Pancreas (tissue), 10 donors: Measurements from ENCODE around the gene PUM1. TPM values are rescaled to one million over a fixed set of nuclear protein-coding genes. Genes with fewer than 3 reads are reported as not detected.

Experiments used
- ATAC-seq, 4 donors: fragments of 200-7000 bp; cut with Tn5 transposase; one replicate each; pipeline versions ENCODE4 v1.8.0 to v1.9.1; 2020; ENCODE audit warnings: mild to moderate bottlenecking in 4 of 4, moderate library complexity in 4 of 4
- DNase-seq, 6 donors: peaks; one replicate each; pipeline ENCODE4 v3.0.0-alpha.2; 2020
- FAIRE-seq: peaks from 2 replicates; lab custom pipeline; 2012; peaks lifted over from hg19 to GRCh38; lab: Jason Lieb, UNC
- H3K27ac ChIP-seq, 4 donors: fragments of 200-600 bp; sonication (generic); 1 replicate in 3 of 4; 2 replicates in 1 of 4; pipeline versions ENCODE4 v1.5.0 to v1.8.0; 2020
- H3K27me3 ChIP-seq, 4 donors: fragments of 200-600 bp; one replicate each; pipeline ENCODE4 v1.8.0; 2021
- H3K36me3 ChIP-seq, 3 donors: fragments of 200-600 bp; sonication (generic) in 1 of 3; one replicate each; pipeline versions ENCODE4 v1.5.0 to v1.8.0; 2020 to 2021
- H3K4me1 ChIP-seq, 3 donors: fragments of 200-600 bp; one replicate each; pipeline ENCODE4 v1.8.0; 2021
- H3K4me3 ChIP-seq, 4 donors: fragments of 200-600 bp; sonication (generic) in 2 of 4; one replicate each; pipeline versions ENCODE4 v1.5.0 to v1.8.0; 2020 to 2021
- H3K9me3 ChIP-seq, 4 donors: fragments of 200-600 bp; one replicate each; pipeline ENCODE4 v1.8.0; 2021
- WGBS, 2 donors: extraction: QIAGEN DNeasy Blood & Tissue Kit; methylation state at CpG; one replicate each; pipeline ENCODE4 v1.1.7; 2013; 5-methylcytosine and 5-hydroxymethylcytosine counted together
- intact Hi-C, 3 donors: fragments of 100-400 bp; cut with DNase I; formaldehyde crosslinking; loops; one replicate each; pipeline versions ENCODE4 v1.11.1 to v1.14.2; 2022
- polyA plus RNA-seq, 2 donors: library from polyadenylated mRNA; stranded (reverse); fragments of 200-250 nt; gene quantifications; one replicate each; pipeline ENCODE4 v1.2.3, GENCODE V29; 2013
- total RNA-seq, 6 donors: library from RNA; stranded (reverse); fragmentation: NEBNext Ultra II Directional in 4 of 6; extraction: Animal tissue kit (Norgen Biotek cat#: 25700) in 4 of 6; gene quantifications; one replicate each; pipeline versions ENCODE4 v1.2.1 to v1.2.4, GENCODE V29; 2021 to 2023
- TF ChIP-seq, protein P1 (sequence below), 4 donors: fragments of 200-600 bp; sonication (generic) in 3 of 4; IDR thresholded peaks; one replicate each; pipeline versions ENCODE4 v1.5.0 to v1.8.0; 2021; ENCODE audit warnings: antibody characterized with exemption in 4 of 4
- donor health status: healthy with polysubstance abuse.
- donor health status: DM: no; HTN: no; CAD: no; lungs with moderate emphysema.
- donor health status: DM: no; HTN: no; CAD: no.
- donor health status: control.
- donor health status: control.
- donor health status: Bipolar disorder and iron deficiency.
- donor health status: DM: yes; HTN: yes; CAD: no.
- donor health status: DM: no; HTN: no; CAD: no.
- donor health status: DM: no; HTN: no; CAD: no.
- donor health status: DM: yes; HTN: yes; CAD: no.

PUM1 gene
- total and polyA plus RNA-seq, 8 donors: 16.9 to 75.8 (median 43.1) TPM

DNA sequence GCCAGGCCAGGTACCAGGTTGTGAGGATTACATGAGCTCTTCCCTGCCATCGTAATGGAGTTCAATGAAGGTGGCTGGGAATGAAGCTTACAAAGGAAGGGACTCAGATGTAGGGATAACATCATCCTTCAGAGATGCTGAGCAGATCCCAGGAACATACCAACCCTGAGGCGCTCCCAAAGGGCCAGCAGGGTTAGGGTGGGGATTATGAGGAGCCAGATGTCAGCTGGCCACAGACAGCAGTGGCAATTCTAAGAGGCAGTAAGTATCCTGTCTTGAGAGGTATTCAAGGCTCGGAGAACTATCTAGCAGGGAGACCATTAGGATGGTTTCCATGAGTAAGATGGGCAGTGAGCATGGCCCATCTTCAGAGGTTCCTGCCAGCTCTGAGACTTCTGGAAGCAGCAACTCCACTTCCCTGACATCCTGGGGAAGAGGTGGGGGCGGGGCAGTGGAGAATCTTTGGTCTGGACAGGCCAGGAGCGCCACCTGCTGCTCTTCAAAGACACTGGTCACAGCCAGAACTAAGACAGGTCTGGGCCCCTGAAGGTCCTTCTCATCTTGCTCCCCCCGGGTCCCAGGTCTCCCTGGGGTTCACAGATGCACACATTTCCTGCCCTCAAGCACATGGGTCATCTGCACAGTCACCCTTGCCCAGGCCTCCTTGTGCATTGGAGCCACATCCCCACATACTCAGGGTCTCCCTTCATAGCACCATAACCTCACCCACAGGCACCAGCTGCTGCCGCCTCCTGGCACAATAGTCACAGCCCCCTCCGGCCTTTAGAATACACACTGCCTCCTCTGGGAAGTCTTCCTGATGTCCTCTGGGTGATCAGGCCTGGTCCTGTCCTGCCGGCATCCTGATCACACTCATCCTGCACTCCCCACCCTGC, 154.2 kb downstream of the PUM1 start:
- peak; percentile 75 to 93 (median 86) for DNase-seq
- TF ChIP-seq, protein P1, sequence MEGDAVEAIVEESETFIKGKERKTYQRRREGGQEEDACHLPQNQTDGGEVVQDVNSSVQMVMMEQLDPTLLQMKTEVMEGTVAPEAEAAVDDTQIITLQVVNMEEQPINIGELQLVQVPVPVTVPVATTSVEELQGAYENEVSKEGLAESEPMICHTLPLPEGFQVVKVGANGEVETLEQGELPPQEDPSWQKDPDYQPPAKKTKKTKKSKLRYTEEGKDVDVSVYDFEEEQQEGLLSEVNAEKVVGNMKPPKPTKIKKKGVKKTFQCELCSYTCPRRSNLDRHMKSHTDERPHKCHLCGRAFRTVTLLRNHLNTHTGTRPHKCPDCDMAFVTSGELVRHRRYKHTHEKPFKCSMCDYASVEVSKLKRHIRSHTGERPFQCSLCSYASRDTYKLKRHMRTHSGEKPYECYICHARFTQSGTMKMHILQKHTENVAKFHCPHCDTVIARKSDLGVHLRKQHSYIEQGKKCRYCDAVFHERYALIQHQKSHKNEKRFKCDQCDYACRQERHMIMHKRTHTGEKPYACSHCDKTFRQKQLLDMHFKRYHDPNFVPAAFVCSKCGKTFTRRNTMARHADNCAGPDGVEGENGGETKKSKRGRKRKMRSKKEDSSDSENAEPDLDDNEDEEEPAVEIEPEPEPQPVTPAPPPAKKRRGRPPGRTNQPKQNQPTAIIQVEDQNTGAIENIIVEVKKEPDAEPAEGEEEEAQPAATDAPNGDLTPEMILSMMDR (IDR thresholded peaks at IDR 0.05): peak; percentile 36 to 73 (median 69)
- Histone ChIP-seq H3K4me1 (no peaks in the 10 kb centered on the region), H3K4me3 (no peak overlapping the region), H3K36me3 (no peaks in the 10 kb centered on the region), H3K27ac (no peak overlapping the region), H3K9me3 (no peaks in the 10 kb centered on the region), H3K27me3 (no peaks in the 10 kb centered on the region)
- intact Hi-C loops: loop anchor here (2.0 to 10.0 kb wide), 5 partner anchors 107 to 189 kb away; partner anchors contain the start of gene MATN1 (in 1 of the 3)
- WGBS, 2 donors: 30 to 38% methylated on average over 9 of the region's 9 CpGs
- ATAC-seq: peak; percentile 79 to 88 (median 86)
- FAIRE-seq: no peak

DNA sequence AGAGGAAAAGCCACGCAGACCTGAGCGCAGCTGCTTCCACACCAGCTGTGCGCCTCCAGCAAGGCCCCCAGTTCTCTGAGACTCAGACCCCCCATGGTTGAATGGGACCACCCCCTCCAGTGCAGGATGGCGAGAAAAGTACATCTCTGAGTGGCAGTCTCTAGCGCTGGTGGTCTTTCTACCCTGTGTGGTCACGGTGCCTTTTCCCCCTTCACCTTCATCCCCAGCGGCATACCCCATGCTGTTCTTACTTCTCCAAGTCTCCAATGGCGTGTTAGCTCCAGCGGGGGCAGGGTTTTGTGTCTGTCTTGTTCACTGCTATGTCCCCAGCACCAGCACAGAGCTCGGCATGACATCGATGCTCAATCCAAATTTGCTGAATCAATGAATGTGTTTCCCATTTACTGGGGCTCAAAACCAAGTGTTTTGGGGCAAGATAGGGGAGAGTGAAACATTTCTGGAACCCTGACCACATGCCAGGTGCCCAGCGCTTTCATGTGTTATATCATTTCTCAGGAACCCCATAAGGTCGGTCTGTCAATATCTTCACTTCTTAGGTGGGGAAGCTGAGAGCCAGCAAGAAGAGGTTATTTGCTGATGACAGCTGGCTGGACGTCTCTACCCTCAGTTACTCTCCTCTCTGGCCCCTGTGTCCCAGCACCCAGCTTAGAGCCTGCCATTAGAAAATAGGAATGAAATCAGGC, 156.0 kb downstream of the PUM1 start:
- whole genome bisulfite sequencing, 2 donors: 71 to 81% methylated on average over 14 of the region's 14 CpGs
- no peak for ATAC-seq
- TF ChIP-seq, protein P1 (IDR thresholded peaks at IDR 0.05): no peak

DNA sequence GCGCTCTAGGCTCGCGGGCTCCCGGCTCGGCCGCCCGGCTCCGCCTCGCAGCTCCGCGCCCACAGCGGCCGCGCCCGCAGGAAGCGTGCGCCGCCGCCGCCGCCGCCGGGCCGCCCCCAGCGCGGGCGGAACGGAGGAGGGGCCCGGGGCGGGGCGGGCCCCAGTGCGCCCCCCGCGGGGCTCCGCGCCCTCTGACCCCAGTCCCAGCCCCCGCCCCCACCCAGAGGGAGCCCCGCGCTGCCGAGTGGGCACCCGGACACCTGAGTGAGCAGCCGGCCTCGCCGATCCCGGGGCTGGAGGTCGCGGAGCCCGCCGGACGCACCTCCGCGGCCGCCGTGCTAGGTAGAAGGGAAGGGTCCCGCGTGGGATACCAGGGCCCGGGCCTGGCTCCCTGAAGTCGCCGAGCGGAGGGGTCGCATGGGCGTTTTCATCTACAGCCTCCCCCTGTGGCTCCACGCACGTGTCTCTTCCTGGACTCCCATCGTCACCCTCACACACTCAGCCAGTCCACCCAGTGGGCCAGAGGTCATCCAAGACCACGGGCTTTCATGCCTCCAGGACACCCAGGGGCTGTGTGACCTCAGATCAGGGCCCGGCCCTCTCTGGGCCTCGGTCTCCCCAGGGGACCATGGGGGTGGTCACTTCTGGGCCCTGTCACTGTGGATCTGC, 156.7 kb downstream of the PUM1 start, which contains the start of gene SDC3:
SDC3 (minus strand) TSS at position 63 of the 669 bp plus-strand sequence. CDS start 172 bp downstream, outside the sequence.
- no peaks in the 10 kb centered on the region for H3K27me3 ChIP-seq
- peak in 2 of 6 donors; percentile 47 to 74 for DNase-seq
- intact Hi-C loops: loop anchor here in 1 of 3 donors (5.0 kb wide), 1 partner anchor 187 kb away; the partner anchor contains the start of gene MATN1
- WGBS, 2 donors: 3 to 5% methylated on average over 28 to 66 of the region's 68 CpGs
- H3K27ac ChIP-seq: no peak within 1 kb of the TSS
- FAIRE-seq: no peak
- H3K9me3 ChIP-seq: no peaks in the 10 kb centered on the region
- H3K4me1 ChIP-seq: no peaks in the 10 kb centered on the region
- TF ChIP-seq, protein P1 (IDR thresholded peaks at IDR 0.05): no peak
- H3K36me3 ChIP-seq: no peaks in the 10 kb centered on the region
- peak; percentile 38 to 74 (median 58) for ATAC-seq
- peak within 1 kb of the TSS in 2 of 4 donors; percentile 46 to 50 for H3K4me3 ChIP-seq

More for the DNA sequence above, 156.0 kb downstream of the PUM1 start:
- intact Hi-C loops: loop anchor here (2.0 to 10.0 kb wide), 5 partner anchors 105 to 187 kb away; partner anchors contain the start of gene MATN1 (in 2 of the 3)
- Histone ChIP-seq H3K4me1 (no peaks in the 10 kb centered on the region), H3K9me3 (no peaks in the 10 kb centered on the region), H3K36me3 (no peaks in the 10 kb centered on the region), H3K4me3 (peak overlapping the region in 1 of 4 donors; percentile 32), H3K27me3 (no peaks in the 10 kb centered on the region), H3K27ac (no peak overlapping the region)
- peak in 1 of 6 donors; percentile 45 for DNase-seq
- no peak for FAIRE-seq

DNA sequence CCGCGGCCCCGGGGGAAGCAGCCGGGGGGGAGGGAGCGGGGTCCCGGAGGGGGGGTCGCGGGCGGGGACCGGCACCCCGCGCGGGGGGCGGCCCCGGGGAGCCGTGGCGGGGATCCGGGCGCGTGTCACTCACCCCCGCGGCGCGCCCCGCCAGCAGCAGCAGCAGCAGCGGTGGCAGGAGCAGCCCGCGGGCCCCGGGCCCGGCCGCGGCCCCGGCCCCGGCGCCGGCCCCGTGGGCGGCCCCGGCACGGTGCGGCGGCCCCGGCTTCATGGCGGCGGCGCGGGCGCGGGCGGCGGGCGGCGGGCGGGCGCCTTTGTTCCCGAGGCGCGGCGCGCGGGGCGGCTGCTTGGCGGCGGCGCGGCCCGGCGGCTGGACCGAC, 157.2 kb downstream of the PUM1 start:
- no peaks in the 10 kb centered on the region for H3K27me3 ChIP-seq
- ATAC-seq (no peak), FAIRE-seq (no peak), DNase-seq (no peak)
- H3K9me3 ChIP-seq: no peaks in the 10 kb centered on the region
- intact Hi-C loops: loop anchor here in 1 of 3 donors (5.0 kb wide), 1 partner anchor 186 kb away; the partner anchor contains the start of gene MATN1
- H3K4me3 ChIP-seq: peak overlapping the region in 2 of 4 donors; percentile 46 to 50
- H3K36me3 ChIP-seq: no peaks in the 10 kb centered on the region
- TF ChIP-seq, protein P1 (IDR thresholded peaks at IDR 0.05): no peak
- no peak overlapping the region for H3K27ac ChIP-seq
- WGBS, 2 donors: 0 to 1% methylated on average over 20 to 68 of the region's 69 CpGs
- H3K4me1 ChIP-seq: no peaks in the 10 kb centered on the region
